Smooth muscle cell of the coronary artery (primary cell): ENCODE data around the gene POLR3G. TPM values are rescaled to one million over a fixed set of nuclear protein-coding genes. Genes with fewer than 3 reads are reported as not detected.

Source experiments
- total RNA-seq: library from RNA; depleted of rRNA; stranded (reverse); fragments of >200 nt; gene quantifications from 2 replicates; pipeline ENCODE4 v1.2.3, GENCODE V29; 2014; ENCODE audit warnings: low replicate concordance

POLR3G gene
- total RNA-seq, result 1.9 and 2.8 TPM in 2 replicates

GRCh38 chr5:90474235-90475107 is at the start of gene POLR3G, which contains the start of gene MBLAC2:
TSS of gene POLR3G (plus strand) at chr5:90474864. CDS start at chr5:90485568, 10,704 bp downstream.
TSS of gene MBLAC2 (minus strand) at chr5:90474771. CDS start at chr5:90474292, 479 bp downstream.

GRCh38 chr5:90529194-90529938 is 54.7 kb downstream of the POLR3G start, which contains the start of gene LYSMD3:
TSS of gene LYSMD3 (minus strand) at chr5:90529584. CDS start at chr5:90525289, 4,295 bp downstream.

GRCh38 chr5:90558344-90559192 is 83.9 kb downstream of the POLR3G start, which contains the start of gene ADGRV1:
TSS of gene ADGRV1 (plus strand) at chr5:90558797. CDS start at chr5:90558896, 99 bp downstream.

Other genes starting within 250 kb of the POLR3G start
- gene CETN3, start 65.1 kb upstream of the POLR3G start, total RNA-seq, result 11.6 and 12.3 TPM in 2 replicates
- 2.1 and 4.4 TPM in 2 replicates for gene MBLAC2, start 93 bp upstream of the POLR3G start, total RNA-seq
- gene LYSMD3, start 54.7 kb downstream of the POLR3G start, total RNA-seq, result 10.4 and 16.2 TPM in 2 replicates
- 0.08 and 0.59 TPM in 2 replicates for gene ADGRV1, start 83.9 kb downstream of the POLR3G start, total RNA-seq